NCI-H1092 (cell line): Measurements from ENCODE around the gene RGS3.

ENCODE experiments used
- DNase-seq: peaks from one replicate; lab custom pipeline; 2025; lab: John Stamatoyannopoulos, UW

Gene RGS3

GRCh38 chr9:113619491-113620376 is 156.2 kb downstream of the RGS3 start:
- DNase-seq, result no peak

GRCh38 chr9:113620377-113621161 is 157.0 kb downstream of the RGS3 start:
- DNase-seq, result peak; percentile 35

GRCh38 chr9:113621309-113621791 is 157.8 kb downstream of the RGS3 start:
- no peak for DNase-seq

DNA sequence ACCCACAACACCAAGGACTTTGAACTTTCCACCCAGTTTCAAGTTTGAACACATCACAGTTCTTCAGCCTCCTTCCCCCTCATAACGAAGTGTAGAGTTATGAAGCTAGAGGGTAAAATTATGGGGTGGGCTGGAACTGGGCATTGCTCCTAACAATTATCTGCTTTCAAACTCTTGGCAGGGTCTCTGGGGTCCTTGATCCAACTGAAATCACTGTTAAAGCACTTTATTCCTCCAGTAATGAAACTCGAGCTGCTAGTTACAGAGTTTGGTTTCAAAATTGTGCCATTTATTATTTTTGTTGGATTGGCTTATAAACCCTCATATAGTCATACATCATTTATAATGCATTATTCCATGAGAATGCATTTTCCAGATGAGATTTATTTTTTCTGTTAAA is 158.5 kb downstream of the RGS3 start:
- no peak for DNase-seq

DNA sequence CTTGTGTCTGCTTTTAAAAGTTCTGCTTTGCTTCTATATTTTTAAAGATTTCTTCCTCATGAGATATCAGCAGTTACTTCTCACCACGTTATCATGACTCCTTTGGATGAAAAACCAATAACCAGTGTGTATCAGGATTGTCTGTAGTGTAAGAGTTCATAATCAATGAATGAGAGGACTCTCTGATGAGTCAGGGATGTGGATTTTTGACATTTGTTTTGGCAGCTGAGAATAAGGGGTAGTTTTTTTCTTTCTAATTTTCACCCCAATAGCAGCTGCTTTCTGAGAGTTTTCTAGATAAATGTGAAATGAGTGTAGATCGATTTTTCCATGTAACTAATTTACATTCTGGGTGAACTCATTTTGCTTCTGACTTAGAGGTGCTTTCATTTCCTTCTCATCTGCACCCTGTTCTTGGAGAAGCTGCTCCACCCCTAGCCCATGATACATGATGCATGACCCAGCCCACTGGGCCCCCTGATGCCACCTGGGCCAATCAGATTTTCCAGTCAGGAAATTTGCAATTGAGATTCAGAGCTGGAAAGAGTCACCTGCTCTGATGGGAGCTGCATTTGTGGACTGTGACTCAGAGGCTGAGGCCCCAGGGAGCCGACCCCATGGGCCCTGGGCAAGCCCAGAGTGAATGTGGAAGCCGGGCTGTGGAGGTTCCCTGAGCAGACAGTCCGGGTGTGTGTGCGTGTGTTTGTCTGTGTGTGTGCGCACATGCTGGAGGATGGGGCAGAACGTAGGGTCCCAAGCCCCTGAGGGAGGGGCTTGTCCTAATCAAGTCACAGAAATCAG is 159.3 kb downstream of the RGS3 start:
- no peak for DNase-seq

GRCh38 chr9:113623851-113624485 is 160.4 kb downstream of the RGS3 start:
- no peak for DNase-seq

DNA sequence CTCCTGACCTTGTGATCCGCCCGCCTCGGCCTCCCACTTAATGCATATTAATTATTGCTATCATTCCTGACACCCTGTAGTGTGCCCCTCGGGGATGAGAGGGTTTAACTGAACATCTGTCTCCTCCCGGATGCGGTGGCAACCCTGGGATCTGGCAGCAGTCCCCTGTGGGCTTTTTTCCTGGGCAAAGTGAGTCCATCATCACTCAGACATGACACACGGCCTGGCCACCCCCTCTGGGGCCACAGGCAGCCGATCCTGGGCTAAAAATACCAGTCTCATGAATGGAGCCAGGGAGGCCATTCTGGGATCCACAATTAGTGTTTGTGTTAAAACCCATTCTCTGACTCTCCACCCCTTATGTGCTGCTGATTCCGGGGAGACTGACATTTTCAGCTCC is 161.2 kb downstream of the RGS3 start:
- no peak for DNase-seq

DNA sequence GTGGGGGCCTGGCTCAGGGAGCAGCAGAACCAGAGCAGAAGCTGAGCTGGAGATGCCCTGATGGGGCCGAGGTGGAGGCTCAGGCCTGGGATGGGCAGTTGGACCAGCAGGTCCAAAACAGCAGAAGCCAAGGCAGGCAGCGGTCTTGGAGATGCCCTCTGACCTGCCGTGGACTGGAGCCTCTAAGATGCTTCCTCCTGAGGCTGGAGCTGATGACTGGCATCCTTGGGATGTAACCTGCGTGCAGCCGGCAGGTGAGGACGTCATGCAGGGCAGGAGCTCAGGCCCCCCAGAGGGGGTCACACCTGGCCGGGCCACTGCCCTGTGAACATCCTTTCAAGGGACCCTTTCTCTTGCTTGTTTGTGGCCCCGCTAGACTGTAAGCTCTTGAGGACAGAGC is 162.0 kb downstream of the RGS3 start:
- no peak for DNase-seq

- no peak for DNase-seq
Observed at GRCh38 chr9:113626735-113627495, 163.4 kb downstream of the RGS3 start.

GRCh38 chr9:113628621-113629020 is 165.1 kb downstream of the RGS3 start:
- DNase-seq, result no peak

- no peak for DNase-seq
Observed at GRCh38 chr9:113630386-113631136, 167.0 kb downstream of the RGS3 start.

- no peak for DNase-seq
Observed at GRCh38 chr9:113631137-113631765, 167.7 kb downstream of the RGS3 start.

- DNase-seq, result no peak
Observed at GRCh38 chr9:113631871-113632665, 168.5 kb downstream of the RGS3 start.

GRCh38 chr9:113632776-113633590 is 169.5 kb downstream of the RGS3 start:
- DNase-seq, result no peak

GRCh38 chr9:113633782-113634595 is 170.5 kb downstream of the RGS3 start:
- no peak for DNase-seq

GRCh38 chr9:113634596-113635515 is 171.3 kb downstream of the RGS3 start:
- no peak for DNase-seq
